Measurements from ENCODE around the gene ZBTB1.
A peak's percentile ranks its signal among the peaks of the same experiment; 100 is the strongest.
"Not testable (repeated sequence)": the region's sequence is repeated elsewhere in the genome, so short reads cannot be mapped to it uniquely, and the experiment has no call there.

ZBTB1 gene

GRCh38 chr14:64549791-64550620 lies 45.4 kb downstream of the ZBTB1 start, which contains the start of gene PPP1R36:
TSS of gene PPP1R36 (plus strand) at chr14:64549961. CDS start at chr14:64549998, 37 bp downstream.
- H3K27me3 ChIP-seq (ENCODE audit: insufficient read depth, low read length), result peaks cover 16% of the 10 kb centered on the region
- no peaks in the 10 kb centered on the region for H3K9me3 ChIP-seq (ENCODE audit: low read length)

DNA sequence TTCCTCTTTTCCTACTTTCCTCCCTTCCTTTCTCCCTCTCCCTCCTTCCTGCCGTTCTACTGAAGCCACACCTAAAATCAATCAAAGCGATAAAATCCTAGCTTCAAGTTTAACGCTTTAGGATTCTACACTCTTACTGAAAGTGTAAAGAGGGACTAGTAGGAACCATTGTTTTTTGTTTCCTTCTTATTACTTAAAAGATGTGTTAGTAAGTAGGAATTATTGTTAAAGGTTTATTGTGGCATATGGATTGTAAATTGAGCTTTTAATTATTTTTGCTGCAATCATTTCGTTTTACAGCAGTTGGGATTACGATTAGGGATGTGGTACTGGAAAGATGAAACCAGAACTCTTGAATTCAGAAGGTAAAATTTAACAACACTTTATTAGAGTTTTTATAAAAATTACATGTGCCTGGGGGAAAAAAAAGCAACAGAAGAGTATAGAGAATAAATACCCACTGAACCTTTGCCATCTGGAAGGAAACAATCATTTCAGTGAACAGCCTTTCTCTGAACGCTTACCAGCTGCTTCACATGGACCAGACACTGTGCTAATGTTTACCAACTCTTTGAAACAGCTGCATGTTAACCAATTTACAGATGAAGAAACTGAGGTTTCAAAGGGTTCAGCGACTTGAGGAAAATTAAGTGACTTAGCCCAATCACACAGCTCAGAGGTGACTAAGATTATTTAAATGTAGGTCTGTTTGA lies 46.2 kb downstream of the ZBTB1 start:
- Histone ChIP-seq H3K4me1 (ENCODE audit: insufficient read depth, low read length) (no peaks in the 10 kb centered on the region), H3K9me3 (ENCODE audit: low read length) (no peaks in the 10 kb centered on the region), H2AFZ (ENCODE audit: low read depth, low read length) (no peak overlapping the region), H3K36me3 (ENCODE audit: insufficient read depth, low read length) (no peaks in the 10 kb centered on the region), H3K4me3 (ENCODE audit: low read length) (no peak overlapping the region), H3K27me3 (ENCODE audit: insufficient read depth, low read length) (peaks cover 16% of the 10 kb centered on the region)

More at GRCh38 chr14:64549791-64550620, 45.4 kb downstream of the ZBTB1 start, which contains the start of gene PPP1R36:
- Histone ChIP-seq H3K4me1 (ENCODE audit: insufficient read depth, low read length) (no peaks in the 10 kb centered on the region), H3K4me3 (ENCODE audit: low read length) (peak within 1 kb of the TSS; percentile 39), H3K36me3 (ENCODE audit: insufficient read depth, low read length) (no peaks in the 10 kb centered on the region), H2AFZ (ENCODE audit: low read depth, low read length) (no peak within 1 kb of the TSS)

GRCh38 chr14:64554556-64554955 lies 50.0 kb downstream of the ZBTB1 start:
- Histone ChIP-seq H3K4me1 (ENCODE audit: insufficient read depth, low read length) (no peaks in the 10 kb centered on the region), H3K27me3 (ENCODE audit: insufficient read depth, low read length) (peaks cover 12% of the 10 kb centered on the region), H3K36me3 (ENCODE audit: insufficient read depth, low read length) (no peaks in the 10 kb centered on the region), H3K9me3 (ENCODE audit: low read length) (no peaks in the 10 kb centered on the region), H2AFZ (ENCODE audit: low read depth, low read length) (no peak overlapping the region), H3K4me3 (ENCODE audit: low read length) (no peak overlapping the region)

- H3K27me3 ChIP-seq (ENCODE audit: insufficient read depth, low read length), result no peaks in the 10 kb centered on the region
Measured at GRCh38 chr14:64556526-64556925, 52.0 kb downstream of the ZBTB1 start.

GRCh38 chr14:64558216-64558615 lies 53.6 kb downstream of the ZBTB1 start:
- not testable (repeated sequence) for H3K36me3 ChIP-seq (ENCODE audit: insufficient read depth, low read length); H3K27me3 ChIP-seq (ENCODE audit: insufficient read depth, low read length); H3K4me1 ChIP-seq (ENCODE audit: insufficient read depth, low read length); H3K4me3 ChIP-seq (ENCODE audit: low read length); H2AFZ ChIP-seq (ENCODE audit: low read depth, low read length); H3K9me3 ChIP-seq (ENCODE audit: low read length)

More at GRCh38 chr14:64556526-64556925, 52.0 kb downstream of the ZBTB1 start:
- Histone ChIP-seq H3K9me3 (ENCODE audit: low read length) (no peaks in the 10 kb centered on the region), H2AFZ (ENCODE audit: low read depth, low read length) (no peak overlapping the region), H3K4me3 (ENCODE audit: low read length) (no peak overlapping the region), H3K4me1 (ENCODE audit: insufficient read depth, low read length) (no peaks in the 10 kb centered on the region), H3K36me3 (ENCODE audit: insufficient read depth, low read length) (no peaks in the 10 kb centered on the region)

GRCh38 chr14:64561631-64562030 lies 57.1 kb downstream of the ZBTB1 start:
- no peak overlapping the region for H2AFZ ChIP-seq (ENCODE audit: low read depth, low read length)
- H3K27me3 ChIP-seq (ENCODE audit: insufficient read depth, low read length), result no peaks in the 10 kb centered on the region
- no peak overlapping the region for H3K4me3 ChIP-seq (ENCODE audit: low read length)
- H3K9me3 ChIP-seq (ENCODE audit: low read length), result no peaks in the 10 kb centered on the region
- H3K36me3 ChIP-seq (ENCODE audit: insufficient read depth, low read length), result no peaks in the 10 kb centered on the region
- H3K4me1 ChIP-seq (ENCODE audit: insufficient read depth, low read length), result peaks cover 8% of the 10 kb centered on the region

- Histone ChIP-seq H3K27me3 (ENCODE audit: insufficient read depth, low read length) (no peaks in the 10 kb centered on the region), H3K4me3 (ENCODE audit: low read length) (no peak overlapping the region), H3K36me3 (ENCODE audit: insufficient read depth, low read length) (no peaks in the 10 kb centered on the region), H2AFZ (ENCODE audit: low read depth, low read length) (no peak overlapping the region), H3K4me1 (ENCODE audit: insufficient read depth, low read length) (peaks cover 13% of the 10 kb centered on the region), H3K9me3 (ENCODE audit: low read length) (no peaks in the 10 kb centered on the region)
Measured at GRCh38 chr14:64562436-64562835, 57.9 kb downstream of the ZBTB1 start.

- Histone ChIP-seq H3K27me3 (ENCODE audit: insufficient read depth, low read length) (no peaks in the 10 kb centered on the region), H3K4me3 (ENCODE audit: low read length) (no peak overlapping the region), H3K36me3 (ENCODE audit: insufficient read depth, low read length) (no peaks in the 10 kb centered on the region), H3K4me1 (ENCODE audit: insufficient read depth, low read length) (peaks cover 19% of the 10 kb centered on the region), H2AFZ (ENCODE audit: low read depth, low read length) (no peak overlapping the region), H3K9me3 (ENCODE audit: low read length) (no peaks in the 10 kb centered on the region)
Measured at GRCh38 chr14:64563696-64564095, 59.1 kb downstream of the ZBTB1 start.

DNA sequence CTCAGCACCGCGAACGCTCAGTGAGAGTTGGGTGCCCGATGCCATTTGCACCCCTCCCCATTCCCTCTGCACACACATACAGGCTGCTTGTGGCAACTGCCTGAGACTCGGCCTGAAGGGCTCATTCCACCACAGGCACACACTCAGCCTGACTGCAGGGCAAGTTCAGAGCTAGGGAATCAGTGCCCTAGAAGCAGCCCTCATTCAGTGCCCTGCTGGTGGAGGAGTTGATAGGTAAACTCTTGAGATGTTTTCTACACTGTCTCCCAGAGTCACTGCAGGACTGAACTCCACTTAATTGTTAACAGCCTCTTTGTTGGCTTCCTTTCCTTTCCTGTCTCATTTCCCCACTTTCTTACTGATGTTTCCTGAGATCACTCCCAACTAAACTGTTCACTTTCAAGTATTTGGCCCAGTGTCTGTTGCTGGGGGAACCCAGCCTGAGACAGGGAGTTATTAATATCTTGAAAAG lies 62.1 kb downstream of the ZBTB1 start:
- Histone ChIP-seq H3K4me3 (ENCODE audit: low read length) (no peak overlapping the region), H3K4me1 (ENCODE audit: insufficient read depth, low read length) (peaks cover 26% of the 10 kb centered on the region), H3K9me3 (ENCODE audit: low read length) (no peaks in the 10 kb centered on the region), H3K36me3 (ENCODE audit: insufficient read depth, low read length) (no peaks in the 10 kb centered on the region), H3K27me3 (ENCODE audit: insufficient read depth, low read length) (no peaks in the 10 kb centered on the region), H2AFZ (ENCODE audit: low read depth, low read length) (peak overlapping the region; percentile 75)

GRCh38 chr14:64569138-64569631 lies 64.6 kb downstream of the ZBTB1 start:
- Histone ChIP-seq H3K36me3 (ENCODE audit: insufficient read depth, low read length) (no peaks in the 10 kb centered on the region), H3K4me1 (ENCODE audit: insufficient read depth, low read length) (peaks cover 32% of the 10 kb centered on the region), H2AFZ (ENCODE audit: low read depth, low read length) (no peak overlapping the region), H3K4me3 (ENCODE audit: low read length) (no peak overlapping the region), H3K27me3 (ENCODE audit: insufficient read depth, low read length) (no peaks in the 10 kb centered on the region), H3K9me3 (ENCODE audit: low read length) (no peaks in the 10 kb centered on the region)

DNA sequence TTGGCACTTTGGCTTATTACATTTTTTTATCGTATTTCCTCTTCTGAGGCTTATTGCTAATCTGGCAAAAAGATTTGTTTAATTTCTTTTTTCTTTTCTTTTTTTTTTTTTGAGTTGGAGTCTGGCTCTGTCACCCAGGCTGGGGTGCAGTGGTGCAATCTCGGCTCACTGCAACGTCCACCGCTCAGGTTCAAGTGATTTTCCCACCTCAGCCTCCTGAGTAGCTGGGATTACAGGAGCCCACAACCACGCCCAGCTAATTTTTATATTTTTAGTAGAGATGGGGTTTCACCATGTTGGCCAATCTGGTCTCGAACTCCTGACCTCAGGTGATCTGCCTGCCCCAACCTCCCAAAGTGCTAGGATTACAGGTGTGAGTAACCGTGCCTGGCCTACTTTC lies 65.1 kb downstream of the ZBTB1 start:
- not testable (repeated sequence) for H3K27me3 ChIP-seq (ENCODE audit: insufficient read depth, low read length); H3K9me3 ChIP-seq (ENCODE audit: low read length); H2AFZ ChIP-seq (ENCODE audit: low read depth, low read length); H3K4me3 ChIP-seq (ENCODE audit: low read length); H3K36me3 ChIP-seq (ENCODE audit: insufficient read depth, low read length)
- peaks cover 32% of the 10 kb centered on the region for H3K4me1 ChIP-seq (ENCODE audit: insufficient read depth, low read length)

DNA sequence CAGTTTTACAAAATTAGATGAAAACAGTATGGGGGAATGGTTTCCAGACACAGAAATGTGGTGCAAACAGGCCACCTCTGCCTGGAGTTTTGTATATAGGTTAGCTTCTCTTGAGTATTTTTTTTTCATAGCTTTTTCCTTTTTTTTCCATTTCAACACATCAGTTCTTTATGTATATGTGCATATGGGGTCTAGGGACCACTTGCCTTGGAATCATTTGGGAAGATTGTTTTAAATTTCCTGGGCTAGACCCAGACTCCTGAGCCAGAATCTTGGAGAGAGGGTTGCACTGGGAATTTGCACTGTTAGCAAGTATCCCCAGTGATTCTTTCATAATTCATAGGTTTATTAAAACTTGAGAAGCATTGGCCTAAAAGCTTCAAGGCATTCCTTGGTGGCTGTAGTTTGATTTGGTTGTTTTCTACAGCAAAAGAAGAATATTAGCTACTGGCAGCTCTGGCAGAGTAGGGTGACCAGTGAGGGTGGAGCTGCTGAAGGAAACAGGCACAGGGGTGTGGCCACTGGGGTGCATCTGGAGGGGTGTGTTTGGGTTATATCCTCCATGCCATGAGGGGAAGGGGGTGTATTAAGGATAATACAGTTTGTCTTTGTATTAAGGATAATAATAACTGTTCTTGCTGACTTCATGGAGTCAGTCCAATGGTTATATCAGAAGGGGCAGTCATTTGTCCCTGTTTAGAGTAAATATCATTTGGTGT lies 68.0 kb downstream of the ZBTB1 start:
- Histone ChIP-seq H3K4me1 (ENCODE audit: insufficient read depth, low read length) (peaks cover 25% of the 10 kb centered on the region), H3K9me3 (ENCODE audit: low read length) (no peaks in the 10 kb centered on the region), H3K4me3 (ENCODE audit: low read length) (no peak overlapping the region), H3K27me3 (ENCODE audit: insufficient read depth, low read length) (no peaks in the 10 kb centered on the region), H2AFZ (ENCODE audit: low read depth, low read length) (peak overlapping the region; percentile 76), H3K36me3 (ENCODE audit: insufficient read depth, low read length) (no peaks in the 10 kb centered on the region)

DNA sequence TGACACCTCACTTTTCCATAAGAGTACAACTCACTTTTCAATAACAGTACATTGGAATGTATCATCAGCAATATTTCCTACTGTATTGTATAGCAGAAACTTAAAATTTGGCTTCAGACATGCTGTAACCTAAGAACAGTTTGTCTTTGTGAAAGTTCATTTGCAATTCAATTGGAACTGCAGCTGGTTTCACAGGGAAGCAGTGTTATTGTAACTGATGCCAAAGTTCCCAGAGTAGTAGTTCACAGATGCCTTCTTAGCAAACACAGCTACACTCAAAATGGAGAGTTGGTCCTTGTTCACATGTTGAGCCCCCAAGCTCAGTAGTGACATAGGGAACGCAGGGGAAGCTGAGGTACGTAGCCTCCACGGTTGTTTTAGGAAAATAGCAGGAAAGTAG lies 68.5 kb downstream of the ZBTB1 start:
- H3K27me3 ChIP-seq (ENCODE audit: insufficient read depth, low read length), result no peaks in the 10 kb centered on the region

More for the DNA sequence above, 68.5 kb downstream of the ZBTB1 start:
- Histone ChIP-seq H3K4me3 (ENCODE audit: low read length) (no peak overlapping the region), H3K4me1 (ENCODE audit: insufficient read depth, low read length) (peaks cover 25% of the 10 kb centered on the region), H3K9me3 (ENCODE audit: low read length) (no peaks in the 10 kb centered on the region), H2AFZ (ENCODE audit: low read depth, low read length) (no peak overlapping the region), H3K36me3 (ENCODE audit: insufficient read depth, low read length) (no peaks in the 10 kb centered on the region)

Measured in neuron (in vitro differentiated cells).